GM18867 (cell line): ENCODE results near the gene TNS1.

Source experiments
- ATAC-seq: cut with Tn5 transposase; IDR thresholded peaks from one replicate; pipeline ENCODE4 v1.9.1; 2021; ENCODE audit warnings: mild to moderate bottlenecking, moderate library complexity; ENCODE audit not compliant: unreplicated experiment

TNS1 gene

GRCh38 chr2:218017211-218018053 is 14.6 kb upstream of the TNS1 start:
- ATAC-seq, result no peak

- ATAC-seq, result no peak
Observed at GRCh38 chr2:218016810-218017209, 14.0 kb upstream of the TNS1 start.

GRCh38 chr2:218015586-218016521 is 13.1 kb upstream of the TNS1 start:
- ATAC-seq, result no peak

- no peak for ATAC-seq
Observed at GRCh38 chr2:218014706-218015585, 12.2 kb upstream of the TNS1 start.

GRCh38 chr2:218013289-218013688 is 10.5 kb upstream of the TNS1 start:
- no peak for ATAC-seq

- ATAC-seq, result no peak
Observed at GRCh38 chr2:218012284-218012683, 9.5 kb upstream of the TNS1 start.

- no peak for ATAC-seq
Observed at GRCh38 chr2:218011653-218012040, 8.9 kb upstream of the TNS1 start.

- no peak for ATAC-seq
Observed at GRCh38 chr2:218010984-218011652, 8.3 kb upstream of the TNS1 start.

GRCh38 chr2:218010140-218010983 is 7.6 kb upstream of the TNS1 start:
- no peak for ATAC-seq

- ATAC-seq, result no peak
Observed at GRCh38 chr2:218009765-218010139, 7.0 kb upstream of the TNS1 start.

GRCh38 chr2:218009231-218009630 is 6.4 kb upstream of the TNS1 start:
- no peak for ATAC-seq

GRCh38 chr2:218008060-218009040 is 5.6 kb upstream of the TNS1 start:
- no peak for ATAC-seq

- no peak for ATAC-seq
Observed at GRCh38 chr2:218006741-218007140, 3.9 kb upstream of the TNS1 start.

- ATAC-seq, result no peak
Observed at GRCh38 chr2:218005486-218005885, 2.7 kb upstream of the TNS1 start.

GRCh38 chr2:218005028-218005427 is 2.2 kb upstream of the TNS1 start:
- ATAC-seq, result no peak

- ATAC-seq, result no peak
Observed at GRCh38 chr2:218003981-218004419, 1.2 kb upstream of the TNS1 start.

- no peak for ATAC-seq
Observed at GRCh38 chr2:218003281-218003944, 618 bp upstream of the TNS1 start.
